HG03442 (cell line): ENCODE results near the gene COG3.

Source experiments
- ATAC-seq: cut with Tn5 transposase; IDR thresholded peaks from one replicate; pipeline ENCODE4 v1.9.1; 2021; ENCODE audit warnings: mild to moderate bottlenecking, moderate library complexity; ENCODE audit not compliant: unreplicated experiment

The COG3 gene

DNA sequence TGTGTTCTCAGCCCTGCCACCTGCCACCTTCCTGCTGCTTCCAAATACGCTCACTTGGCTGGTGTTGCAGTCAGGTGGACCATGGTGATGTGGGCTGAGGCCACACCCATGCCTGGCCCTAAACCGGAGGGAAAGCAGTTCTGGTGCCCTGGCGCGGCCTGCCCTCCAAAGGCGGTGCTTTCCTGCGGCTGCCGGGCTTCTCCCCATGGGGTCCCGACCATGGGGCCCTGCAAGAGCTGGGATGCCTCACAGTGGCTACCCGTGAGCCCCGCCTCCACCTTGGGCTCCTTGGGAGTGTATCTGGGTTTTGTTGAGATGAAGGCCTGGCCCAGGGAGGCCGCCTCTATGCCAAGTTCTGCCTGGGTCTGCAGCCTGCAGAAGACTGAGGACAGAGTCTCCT lies 77.1 kb downstream of the COG3 start:
- ATAC-seq: no peak

DNA sequence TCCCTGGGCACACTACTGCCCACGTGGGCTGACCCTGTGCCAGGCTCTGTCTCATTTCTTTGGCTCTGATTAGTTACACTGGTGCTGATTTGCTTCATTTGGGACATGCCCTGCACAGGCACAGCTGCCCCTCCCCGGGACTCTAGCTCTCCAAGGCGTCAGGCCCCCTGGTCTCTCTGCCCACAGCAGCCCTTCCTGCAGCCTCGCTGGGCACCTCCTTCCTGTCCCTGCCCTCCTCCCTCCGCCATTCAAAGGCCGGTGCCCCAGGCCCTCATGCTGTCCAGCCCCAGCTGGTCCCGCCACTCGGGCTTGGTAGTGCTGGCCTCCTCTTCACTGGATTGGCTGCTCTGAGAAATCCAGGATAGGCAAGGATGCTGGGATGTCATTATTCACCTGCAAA lies 77.7 kb downstream of the COG3 start:
- ATAC-seq: no peak

DNA sequence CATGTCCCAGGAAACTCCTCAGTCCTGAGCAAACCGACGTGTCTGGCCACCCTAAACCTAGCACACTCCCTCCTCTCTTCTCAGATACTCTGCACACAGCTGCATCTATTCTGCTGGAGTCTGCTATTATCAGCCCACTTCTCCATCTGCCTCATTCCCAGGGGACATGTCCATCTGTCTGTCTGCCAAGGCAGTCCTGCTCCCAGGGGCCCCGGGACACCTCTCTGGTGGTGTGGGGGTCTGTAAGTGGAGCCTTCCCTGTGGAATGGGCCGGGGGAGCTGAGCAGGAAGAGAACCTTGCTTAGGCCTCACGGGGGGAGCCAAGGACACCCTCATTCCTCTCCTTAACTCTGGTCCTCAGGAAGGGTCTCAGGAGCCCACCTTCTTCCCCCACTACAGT lies 78.1 kb downstream of the COG3 start:
- no peak for ATAC-seq

DNA sequence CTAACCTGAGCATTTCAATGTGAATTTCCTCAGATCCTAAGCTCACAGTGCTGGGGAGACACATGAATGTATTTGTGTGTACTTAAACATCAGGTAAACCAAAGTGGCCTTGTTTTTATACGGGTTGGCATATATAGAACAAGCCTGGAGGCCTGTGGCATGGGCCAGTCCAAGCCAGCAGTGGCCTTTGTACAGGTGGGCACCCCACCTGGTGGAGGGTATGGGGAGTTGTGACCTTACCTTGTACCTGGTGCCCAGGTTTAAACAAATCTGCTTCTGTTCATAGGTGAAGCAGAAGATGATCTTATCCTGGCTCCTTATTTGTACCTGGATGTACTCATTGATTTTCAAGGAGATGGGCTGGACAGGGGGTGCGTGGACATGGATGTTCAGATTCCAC lies 79.8 kb downstream of the COG3 start:
- ATAC-seq: no peak

DNA sequence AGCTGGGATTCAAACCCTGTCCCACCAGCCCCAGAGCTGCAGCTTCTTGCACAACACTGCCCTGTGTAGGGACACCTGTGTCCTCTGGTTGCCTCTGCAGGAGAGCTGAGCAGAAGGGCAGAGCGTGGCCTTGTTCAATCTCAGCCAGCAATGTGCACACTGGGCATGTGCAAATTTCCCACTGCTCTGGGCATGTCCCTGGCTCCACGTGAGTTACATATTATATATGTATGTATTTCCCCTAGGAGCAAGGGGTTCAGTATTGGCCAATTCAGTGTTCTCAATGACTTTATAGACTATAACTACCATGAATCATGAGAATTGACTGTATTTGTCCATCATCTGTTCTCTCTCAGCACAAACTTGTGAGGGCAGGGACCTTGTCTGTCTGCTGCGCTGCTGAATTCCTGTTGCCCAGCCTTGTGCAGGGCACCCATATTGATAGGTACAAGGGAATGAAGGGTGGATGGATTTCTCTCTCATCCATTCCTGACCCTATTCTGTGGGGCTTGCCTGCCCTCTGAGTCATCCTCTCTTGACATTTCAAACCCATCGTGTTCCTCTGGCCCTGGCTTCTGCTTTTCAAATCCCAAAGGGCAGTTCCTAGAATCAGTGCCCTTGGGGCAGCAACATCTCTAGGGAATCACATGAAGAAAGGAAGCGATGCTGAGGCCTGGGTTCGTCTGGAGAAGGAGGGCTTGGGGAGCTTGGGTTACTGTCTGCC lies 81.1 kb downstream of the COG3 start:
- no peak for ATAC-seq

DNA sequence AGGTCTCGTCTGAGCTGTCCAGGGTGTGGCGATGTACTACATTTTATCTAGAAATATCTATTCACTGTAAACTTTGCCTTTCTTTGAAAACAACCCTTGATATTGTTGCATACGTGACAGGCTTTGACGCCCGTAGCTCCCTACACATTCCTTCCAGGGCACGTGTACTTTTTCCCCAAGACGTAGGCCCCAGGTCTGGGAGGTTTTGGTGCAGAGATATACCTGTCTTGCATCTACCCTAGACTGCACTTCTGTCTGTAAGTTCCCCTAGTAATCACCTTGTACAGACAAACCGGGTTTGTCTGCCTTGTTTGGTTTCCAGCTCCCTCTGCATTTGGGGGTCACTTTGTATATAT lies 81.6 kb downstream of the COG3 start:
- ATAC-seq: no peak

DNA sequence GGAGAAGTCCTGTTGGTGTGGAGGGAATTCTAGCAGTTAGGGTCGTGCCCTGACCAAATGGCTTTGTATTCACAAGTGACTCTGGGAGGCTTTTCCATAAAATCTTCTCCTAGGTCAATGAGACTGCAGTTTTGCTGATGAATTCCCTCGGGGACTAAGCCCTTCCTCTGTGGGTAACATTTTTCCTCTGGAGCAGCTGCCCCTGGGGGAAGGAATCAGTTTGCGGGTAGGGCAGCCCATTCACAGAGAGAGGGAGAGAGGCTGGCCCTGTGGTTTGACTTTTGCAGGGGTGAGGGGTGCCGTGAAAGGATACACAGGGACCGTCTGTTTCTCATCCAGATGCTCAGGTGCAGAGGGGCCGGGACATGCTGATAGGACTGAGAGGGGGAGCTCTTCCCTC lies 83.5 kb downstream of the COG3 start:
- ATAC-seq: no peak

DNA sequence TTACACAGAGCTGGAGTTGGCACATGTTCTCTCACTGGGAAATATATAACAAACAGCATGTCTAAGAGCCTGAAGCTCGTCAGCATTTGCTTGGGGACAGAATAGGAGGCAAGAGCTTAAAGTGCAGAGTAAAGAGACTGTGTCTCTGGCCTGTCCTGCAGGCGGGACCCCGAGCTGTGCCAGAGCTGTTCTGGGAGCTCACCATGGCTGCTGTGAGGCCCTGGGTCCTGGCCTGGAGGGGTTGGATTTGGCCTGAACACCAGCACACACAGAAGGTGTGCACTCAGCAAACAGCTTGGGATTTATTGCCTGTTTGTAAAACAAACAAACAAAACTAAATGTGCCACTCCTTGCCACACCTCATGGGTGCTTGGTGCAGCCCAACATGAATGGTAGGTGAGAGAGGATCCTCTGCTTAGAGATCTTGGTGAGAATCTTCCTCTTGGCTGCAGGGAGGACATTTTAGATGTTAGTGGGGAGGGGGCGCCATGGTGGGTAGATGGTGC lies 89.9 kb downstream of the COG3 start:
- no peak for ATAC-seq

DNA sequence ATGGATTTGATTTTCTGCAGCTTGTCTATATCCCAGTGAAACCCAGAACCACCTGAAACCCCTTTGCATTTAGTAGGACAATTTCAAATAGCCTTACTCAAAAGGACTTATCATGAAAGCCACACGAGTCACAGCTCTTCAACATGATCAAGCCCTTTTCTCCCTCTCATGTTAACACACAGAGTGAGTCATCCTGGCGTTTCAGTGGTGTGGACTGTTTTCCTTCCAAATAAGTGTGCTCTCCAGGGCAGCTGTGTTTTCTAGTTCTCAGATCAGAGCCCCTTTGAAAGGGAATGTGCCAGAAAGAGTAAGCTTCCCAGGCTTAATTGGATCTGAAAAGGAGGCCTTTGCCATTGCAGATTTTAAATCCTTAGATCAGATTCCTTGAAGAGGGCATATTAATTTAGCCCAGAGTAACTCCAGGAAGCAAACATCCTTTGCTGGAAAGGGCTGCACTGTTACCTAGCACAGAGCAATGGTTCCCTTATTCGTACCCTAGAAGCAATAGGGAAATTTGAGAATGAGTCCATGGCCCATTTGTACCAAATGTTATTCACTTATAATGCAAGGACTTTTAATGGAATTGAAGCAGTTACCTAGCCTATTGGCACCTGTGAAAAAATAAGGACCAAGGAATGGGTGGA lies 99.5 kb downstream of the COG3 start:
- ATAC-seq: no peak

DNA sequence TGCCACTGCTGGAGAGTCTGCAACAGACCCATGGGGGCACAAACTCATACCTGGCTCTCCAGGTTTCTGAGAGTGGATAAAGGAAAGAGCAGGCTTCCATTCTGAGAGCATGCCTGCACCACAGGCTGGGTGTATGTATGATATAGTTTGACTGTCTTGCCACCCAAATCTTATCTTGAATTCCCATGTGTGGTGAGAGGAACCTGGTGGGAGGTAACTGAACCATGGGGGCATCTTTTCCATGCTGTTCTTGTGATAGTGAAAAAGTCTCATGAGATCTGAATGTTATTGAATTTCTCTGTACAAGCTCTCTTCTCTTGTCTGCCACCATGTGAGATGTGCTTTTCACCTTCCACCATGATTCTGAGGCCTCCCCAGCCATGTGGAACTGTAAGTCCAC lies 100.6 kb downstream of the COG3 start:
- no peak for ATAC-seq

DNA sequence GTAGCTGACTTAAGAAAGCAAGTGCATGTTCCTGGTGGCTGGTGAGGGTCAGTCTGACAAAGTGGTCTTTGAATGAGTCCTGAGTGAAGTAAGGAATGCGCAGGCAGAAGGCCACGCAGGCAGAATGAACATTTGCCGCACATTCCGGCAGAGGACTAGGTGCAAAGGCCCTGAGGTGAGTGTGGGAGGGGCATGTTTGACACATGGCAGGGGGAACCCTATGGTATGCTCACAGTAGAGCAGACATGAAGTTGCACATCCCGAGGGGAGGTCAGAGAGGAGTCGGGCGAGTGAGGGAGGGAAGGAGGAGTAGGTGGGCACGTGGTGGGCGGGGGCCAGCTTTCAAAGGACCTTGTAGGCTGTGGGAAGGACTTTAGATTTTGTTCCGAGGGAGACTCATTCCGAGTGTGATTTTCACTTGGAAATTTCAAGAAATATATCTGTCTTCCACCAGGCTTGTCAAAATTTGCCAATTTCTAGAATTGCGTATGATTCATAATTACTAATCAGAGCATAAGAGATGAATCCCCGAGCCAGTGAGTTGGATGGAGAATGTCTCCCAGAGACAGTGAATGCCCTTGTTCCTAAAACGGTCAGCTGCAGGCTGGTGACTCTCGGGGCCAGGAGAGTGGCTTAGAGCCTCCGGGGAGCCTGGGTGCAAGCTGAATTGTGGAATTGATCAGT lies 110.5 kb downstream of the COG3 start:
- ATAC-seq: no peak

DNA sequence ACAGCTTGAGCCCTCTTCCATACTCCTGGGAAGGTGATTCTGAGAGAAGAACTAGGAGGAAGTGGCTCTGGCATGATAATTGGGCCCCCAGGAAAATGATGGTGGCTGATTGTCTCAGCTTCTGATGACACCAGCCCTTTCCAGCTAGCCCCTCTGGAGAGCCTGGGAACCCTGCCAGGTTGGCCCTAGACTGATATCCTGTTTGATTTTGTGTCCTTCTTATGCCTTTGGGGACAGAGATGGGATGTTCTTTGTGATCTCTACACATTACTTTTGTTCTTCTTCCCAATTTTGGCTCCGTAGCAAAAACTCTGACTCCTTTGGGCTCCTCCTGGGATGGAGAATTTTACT lies 111.1 kb downstream of the COG3 start:
- no peak for ATAC-seq

DNA sequence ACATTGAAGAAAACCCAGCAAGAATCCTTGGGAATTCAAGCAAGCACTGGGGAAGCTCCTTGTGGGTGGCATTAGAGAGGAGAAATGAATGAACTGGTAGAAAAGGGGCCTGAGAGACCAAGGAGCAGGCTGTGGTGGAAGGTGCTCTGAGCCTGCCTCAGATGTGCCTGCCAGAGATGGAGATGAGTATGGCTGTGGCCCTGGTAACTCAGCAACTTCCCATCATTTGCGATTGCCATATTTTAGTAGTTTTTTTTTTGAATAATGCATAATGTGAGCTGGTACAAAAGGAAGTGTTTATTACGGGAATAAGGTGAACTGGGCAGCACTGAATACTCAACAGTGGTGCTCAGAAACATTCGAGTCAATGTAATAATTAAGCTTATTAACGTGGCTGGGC lies 111.7 kb downstream of the COG3 start:
- no peak for ATAC-seq

DNA sequence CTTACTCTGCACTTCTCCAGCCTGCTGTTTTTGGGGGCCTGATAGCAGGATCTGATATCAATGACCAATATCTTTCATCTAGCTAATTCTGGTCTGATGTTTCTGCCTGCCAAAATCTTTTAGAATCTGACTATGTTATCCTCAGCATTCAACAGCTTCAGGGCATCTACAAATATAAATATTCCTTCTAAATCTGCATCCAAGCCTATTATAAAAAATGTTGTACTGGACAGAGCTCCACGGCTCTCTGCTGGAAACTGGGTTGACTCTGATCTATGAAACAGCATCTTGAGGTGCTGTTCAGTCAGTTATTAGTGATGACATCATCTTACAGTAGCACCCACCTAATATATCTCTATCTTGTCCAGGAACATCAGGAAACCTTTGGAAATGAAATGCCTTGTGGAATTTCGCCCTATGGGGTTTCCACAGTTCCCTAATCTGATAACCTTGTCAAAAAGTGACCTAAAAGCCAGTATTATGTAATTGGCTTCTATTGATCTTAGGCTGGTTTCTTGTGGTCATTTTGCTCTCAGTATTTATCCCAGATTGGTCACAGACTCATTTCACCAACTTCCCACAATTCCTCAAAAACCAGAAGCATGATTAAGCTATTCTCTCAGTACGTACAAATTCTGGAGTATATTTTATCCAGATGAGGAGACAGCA lies 117.8 kb downstream of the COG3 start:
- no peak for ATAC-seq

DNA sequence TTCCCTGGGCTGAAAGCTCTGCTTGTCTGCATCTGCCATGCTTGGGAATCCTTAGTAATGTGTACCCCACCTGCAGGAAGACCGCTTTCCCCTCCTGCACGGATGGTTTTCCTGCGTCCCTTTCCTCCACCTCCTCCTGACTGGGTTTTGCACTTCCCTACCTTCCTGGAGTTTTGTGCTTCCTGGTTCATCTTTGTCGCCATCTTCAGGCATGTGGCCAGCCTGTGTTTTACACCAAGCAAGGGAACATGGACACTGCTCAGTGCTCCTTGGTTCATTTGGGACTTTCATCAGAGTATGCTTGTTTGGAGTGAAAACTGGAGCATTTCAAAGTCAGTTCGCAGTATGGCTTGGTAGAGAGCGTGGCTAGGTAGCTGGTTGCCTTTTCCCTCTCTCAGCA lies 120.1 kb downstream of the COG3 start:
- no peak for ATAC-seq
